DMS53 (cell line): Measurements from ENCODE around the gene CD93.
A peak's percentile ranks its signal among the peaks of the same experiment; 100 is the strongest.

Source experiments
- DNase-seq: peaks from one replicate; lab custom pipeline; 2025; lab: John Stamatoyannopoulos, UW

The CD93 gene

GRCh38 chr20:23082846-23083552 lies 3.1 kb downstream of the CD93 start:
- DNase-seq = no peak

GRCh38 chr20:23081263-23081819 lies 4.8 kb downstream of the CD93 start:
- DNase-seq = no peak

DNA sequence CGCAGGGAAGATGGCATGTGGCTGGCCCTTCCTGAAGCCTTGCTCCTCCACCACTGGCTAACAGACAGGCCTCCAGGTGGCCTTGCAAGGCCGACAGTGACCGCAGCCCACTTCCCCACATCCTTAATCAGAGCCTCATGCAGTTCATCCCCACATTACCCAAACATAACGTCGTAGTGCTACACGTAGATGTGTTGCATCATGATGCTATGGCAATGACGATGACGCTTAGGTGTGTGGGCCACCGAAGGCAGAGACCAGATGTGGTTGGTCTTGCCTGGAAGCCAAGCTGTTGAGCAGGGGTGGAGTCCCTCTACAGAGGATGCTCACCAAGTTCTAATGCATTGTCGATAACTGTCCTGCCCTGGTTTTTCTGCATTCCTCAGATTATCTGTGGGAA lies 5.6 kb downstream of the CD93 start:
- no peak for DNase-seq

GRCh38 chr20:23079926-23080325 lies 6.2 kb downstream of the CD93 start:
- DNase-seq = no peak

GRCh38 chr20:23079016-23079351 lies 7.1 kb downstream of the CD93 start:
- peak; percentile 10 for DNase-seq

DNA sequence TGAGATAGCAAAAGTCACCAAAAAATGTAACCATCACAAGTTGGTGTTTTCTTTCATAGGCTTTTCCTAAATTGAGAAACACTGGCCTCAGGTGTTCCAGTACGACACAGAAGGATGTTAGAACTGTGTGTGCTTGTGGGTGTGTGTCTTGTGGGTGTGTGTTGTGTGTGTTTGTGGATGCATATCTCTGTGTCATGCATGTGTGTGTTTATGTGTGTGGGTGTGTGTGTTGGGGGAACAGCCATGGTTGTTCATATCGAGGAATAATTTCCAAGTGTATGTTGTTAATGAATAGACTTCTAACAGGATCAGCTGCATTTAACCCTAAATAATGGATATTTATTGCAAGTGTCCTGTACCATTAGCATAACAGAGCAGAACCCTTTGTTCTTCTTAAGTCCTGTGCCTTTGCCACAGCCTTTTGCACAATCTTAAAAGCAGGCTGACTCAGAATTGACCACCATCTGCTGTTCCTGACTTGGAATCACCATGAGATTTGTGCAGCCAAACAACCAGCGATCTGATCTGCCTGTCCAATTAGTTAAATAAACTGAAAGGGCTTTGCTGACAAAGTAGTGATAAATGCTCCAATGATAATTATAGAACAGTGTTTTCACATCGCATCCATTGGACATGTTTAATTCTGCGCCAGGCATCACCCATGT lies 7.6 kb downstream of the CD93 start:
- no peak for DNase-seq

DNA sequence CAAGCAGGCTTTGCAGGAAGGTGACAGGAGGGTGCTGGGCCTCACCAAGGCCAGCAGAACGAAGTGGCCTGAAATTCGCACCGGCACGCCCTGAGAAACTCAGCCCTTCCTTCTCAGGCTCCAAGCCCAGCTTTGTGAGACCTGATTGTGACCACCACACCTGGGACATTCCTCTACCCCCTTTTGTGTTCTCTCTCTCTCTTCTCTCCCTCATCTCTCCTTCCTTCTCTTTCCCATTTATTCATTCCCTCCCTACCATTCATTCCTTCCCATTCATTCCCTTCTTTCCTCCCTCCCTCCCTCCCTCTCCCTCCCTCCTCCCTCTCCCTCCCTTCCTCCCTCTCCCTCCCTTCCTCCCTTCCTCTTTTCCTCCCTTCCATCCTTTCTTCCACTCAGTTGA lies 8.8 kb downstream of the CD93 start:
- DNase-seq = no peak

DNA sequence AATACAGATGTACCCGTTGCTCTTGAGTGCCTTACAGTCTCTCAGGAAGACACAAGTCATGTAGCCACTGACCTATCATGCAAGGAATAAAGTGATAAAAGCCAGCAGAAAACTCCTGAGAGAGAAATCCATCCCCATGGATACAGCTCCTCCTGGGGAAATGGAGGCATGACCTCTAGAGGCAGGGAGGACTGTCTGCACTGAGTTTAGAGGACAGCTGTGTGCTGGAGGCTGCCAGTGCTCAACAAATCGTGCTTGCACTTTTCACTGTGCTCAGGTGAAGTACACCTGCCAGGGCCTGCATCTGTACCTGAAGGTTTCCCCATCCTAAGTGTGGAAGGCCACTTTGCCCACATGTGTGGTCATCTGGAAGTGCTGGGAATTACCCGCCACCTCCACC lies 12.1 kb downstream of the CD93 start:
- no peak for DNase-seq

GRCh38 chr20:23072892-23073586 lies 13.1 kb downstream of the CD93 start:
- no peak for DNase-seq

GRCh38 chr20:23071996-23072395 lies 14.1 kb downstream of the CD93 start:
- DNase-seq = no peak

GRCh38 chr20:23071398-23071797 lies 14.7 kb downstream of the CD93 start:
- DNase-seq = no peak

GRCh38 chr20:23069108-23069507 lies 17.0 kb downstream of the CD93 start:
- DNase-seq = no peak

DNA sequence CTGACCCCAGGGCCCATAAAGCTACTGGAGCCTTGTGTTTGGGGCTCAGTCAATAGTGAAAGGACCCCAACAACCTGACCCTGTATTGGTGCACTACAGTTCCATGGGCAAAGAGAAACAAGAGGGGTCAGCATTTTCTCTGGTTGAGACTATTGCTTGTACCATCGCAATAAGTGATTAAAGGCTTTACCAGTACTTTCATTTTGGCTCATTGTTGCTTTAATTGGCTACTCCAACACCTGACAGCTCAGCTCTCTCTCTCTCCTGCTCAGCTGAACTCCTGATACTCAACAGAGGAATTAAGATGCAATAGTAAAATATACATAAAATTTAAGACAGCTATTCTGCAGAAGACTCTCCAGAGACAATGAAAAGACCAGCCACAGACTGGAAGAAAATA lies 17.8 kb downstream of the CD93 start:
- no peak for DNase-seq

GRCh38 chr20:23066772-23067171 lies 19.4 kb downstream of the CD93 start:
- DNase-seq = no peak

GRCh38 chr20:23065266-23066201 lies 20.6 kb downstream of the CD93 start:
- no peak for DNase-seq

- DNase-seq = no peak
Measured at GRCh38 chr20:23063581-23063980, 22.5 kb downstream of the CD93 start.

DNA sequence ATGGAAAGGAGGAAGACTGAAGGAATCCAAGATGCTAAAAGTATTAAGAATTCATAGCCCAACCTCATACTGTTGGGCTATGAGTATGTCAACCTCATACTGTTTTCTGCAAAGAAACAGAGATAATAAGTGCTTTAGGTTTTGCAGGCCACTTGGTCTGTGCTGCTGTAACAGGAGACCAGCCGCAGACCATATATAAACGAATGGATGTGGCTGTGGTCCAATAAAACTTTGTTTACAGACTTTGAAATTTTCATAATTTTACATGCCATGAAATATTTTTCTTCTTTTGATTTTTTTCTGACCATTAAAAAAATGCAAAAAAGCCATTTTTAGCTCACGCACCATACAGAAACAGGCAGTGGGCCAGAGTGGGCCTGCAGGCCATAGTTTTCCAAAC lies 23.0 kb downstream of the CD93 start:
- no peak for DNase-seq

GRCh38 chr20:23062632-23063031 lies 23.5 kb downstream of the CD93 start:
- DNase-seq = no peak

- peak; percentile 18 for DNase-seq
Measured at GRCh38 chr20:23061734-23062561, 24.2 kb downstream of the CD93 start.

GRCh38 chr20:23061262-23061661 lies 24.9 kb downstream of the CD93 start:
- no peak for DNase-seq

- no peak for DNase-seq
Measured at GRCh38 chr20:23060629-23061028, 25.5 kb downstream of the CD93 start.
